Suprapubic skin (tissue), 3 donors: ENCODE results near the gene OR2G6.
"Not testable (repeated sequence)": the region's sequence is repeated elsewhere in the genome, so short reads cannot be mapped to it uniquely, and the experiment has no call there.

Experiments
- CTCF ChIP-seq, 2 donors: fragments of 200-600 bp in 1 of 2; fragments of 450-650 bp in 1 of 2; sonication (generic) in 1 of 2; IDR thresholded peaks; one replicate each; pipeline ENCODE4 v1.5.1; 2016 to 2019; ENCODE audit warnings: antibody characterized with exemption in 2 of 2, mild to moderate bottlenecking in 1 of 2, moderate library complexity in 1 of 2
- EP300 ChIP-seq: sonication (generic); formaldehyde crosslinking; IDR thresholded peaks from one replicate; pipeline ENCODE4 v1.6.1; 2017; ENCODE audit warnings: antibody characterized with exemption
- POLR2A ChIP-seq, 2 donors: fragments of 450-650 bp; IDR thresholded peaks; one replicate each; pipeline ENCODE4 v1.6.1; 2017; ENCODE audit warnings: antibody characterized with exemption in 2 of 2, mild to moderate bottlenecking in 2 of 2, moderate library complexity in 2 of 2

- not testable (repeated sequence) for TF ChIP-seq CTCF (IDR thresholded peaks at IDR 0.05); EP300; POLR2A (IDR thresholded peaks at IDR 0.05)
These were observed 57.9 kb downstream of the OR2G6 start for GRCh38 chr1:248565530-248566373.
